CD14-positive monocyte (primary cell): Measurements from ENCODE around the gene GZMB. TPM values are rescaled to one million over a fixed set of nuclear protein-coding genes. Genes with fewer than 3 reads are reported as not detected.

Experiments used
- DNase-seq, 3 donors: peaks; one replicate each; pipeline ENCODE4 v3.0.0-alpha.2; 2011 to 2022
- H2AFZ ChIP-seq: 2 replicates; pipeline ENCODE4 v1.6.0; 2012; ENCODE audit warnings: mild to moderate bottlenecking, low read depth, low read length, inconsistent platforms; ENCODE audit not compliant: insufficient read depth, poor library complexity, severe bottlenecking
- H3K27ac ChIP-seq, 2 donors: 1 replicate in 1 of 2; 2 replicates in 1 of 2; pipeline ENCODE4 v1.5.1; 2012 to 2013; ENCODE audit warnings: low read length in 2 of 2, control low read depth in 1 of 2, inconsistent platforms in 1 of 2, low read depth in 1 of 2, mild to moderate bottlenecking in 1 of 2
- H3K27me3 ChIP-seq, 2 donors: one replicate each; pipeline versions ENCODE4 v1.6.0 to v1.6.1; 2011 to 2013; ENCODE audit warnings: low read length in 2 of 2; ENCODE audit not compliant: control insufficient read depth in 2 of 2, insufficient read depth in 2 of 2
- H3K36me3 ChIP-seq, 2 donors: replicated peaks in 1 of 2; 1 replicate in 1 of 2; 2 replicates in 1 of 2; pipeline versions ENCODE4 v1.5.1 to v1.6.1; 2012 to 2013; ENCODE audit warnings: low read length in 2 of 2, control low read depth in 1 of 2, inconsistent platforms in 1 of 2, mild to moderate bottlenecking in 1 of 2; ENCODE audit not compliant: insufficient read depth in 2 of 2, control insufficient read depth in 1 of 2
- H3K4me1 ChIP-seq, 2 donors: 1 replicate in 1 of 2; 2 replicates in 1 of 2; pipeline versions ENCODE4 v1.5.1 to v1.6.1; 2012 to 2013; ENCODE audit warnings: low read length in 2 of 2, control low read depth in 1 of 2, inconsistent platforms in 1 of 2, mild to moderate bottlenecking in 1 of 2, moderate library complexity in 1 of 2; ENCODE audit not compliant: insufficient read depth in 2 of 2, control insufficient read depth in 1 of 2
- H3K4me2 ChIP-seq: replicated peaks from 2 replicates; pipeline ENCODE3; 2012; ENCODE audit warnings: low read length, moderate library complexity, mild to moderate bottlenecking; ENCODE audit not compliant: poor library complexity, severe bottlenecking; ENCODE audit errors: extremely low read depth
- H3K4me3 ChIP-seq, 3 experiments: fragments of 200-600 bp in 1 of 3; sonication (generic) in 1 of 3; replicated peaks in 1 of 3; 1 replicate in 2 of 3; 2 replicates in 1 of 3; pipeline ENCODE4 v1.5.1; 2011 to 2013; ENCODE audit warnings: low read length in 3 of 3, mild to moderate bottlenecking in 3 of 3, control low read depth in 2 of 3, low read depth in 2 of 3, inconsistent platforms in 1 of 3, moderate library complexity in 1 of 3
- H3K79me2 ChIP-seq: 2 replicates; pipeline ENCODE4 v1.6.0; 2012; ENCODE audit warnings: mild to moderate bottlenecking, control low read depth, inconsistent platforms, low read length, moderate library complexity; ENCODE audit not compliant: insufficient read depth
- H3K9ac ChIP-seq: 2 replicates; pipeline ENCODE4 v1.6.0; 2017; ENCODE audit warnings: low read length, mild to moderate bottlenecking; ENCODE audit not compliant: insufficient read depth, poor library complexity, severe bottlenecking
- H3K9me3 ChIP-seq, 2 donors: replicated peaks in 1 of 2; 1 replicate in 1 of 2; 2 replicates in 1 of 2; pipeline versions ENCODE4 v1.5.1 to v1.6.1; 2012 to 2013; ENCODE audit warnings: low read length in 2 of 2, control low read depth in 1 of 2; ENCODE audit not compliant: control insufficient read depth in 1 of 2, insufficient read depth in 1 of 2
- H4K20me1 ChIP-seq: 2 replicates; pipeline ENCODE4 v1.6.0; 2012; ENCODE audit warnings: mild to moderate bottlenecking, low read length, control low read depth, moderate library complexity; ENCODE audit not compliant: insufficient read depth
- H3K27ac Mint-ChIP-seq, 7 donors: one replicate each; pipeline ENCODE4 v1.8.0; 2020; ENCODE audit warnings: mild to moderate bottlenecking in 7 of 7, mixed read lengths in 7 of 7, moderate library complexity in 6 of 7, inconsistent platforms in 2 of 7
- H3K27me3 Mint-ChIP-seq, 3 donors: one replicate each; pipeline ENCODE4 v1.8.0; 2021 to 2022; ENCODE audit warnings: low read depth in 3 of 3, mild to moderate bottlenecking in 3 of 3, mixed read lengths in 3 of 3, moderate library complexity in 3 of 3, inconsistent platforms in 1 of 3
- H3K36me3 Mint-ChIP-seq, 2 donors: one replicate each; pipeline ENCODE4 v1.8.0; 2020; ENCODE audit warnings: mixed read lengths in 2 of 2, inconsistent platforms in 1 of 2, mild to moderate bottlenecking in 1 of 2
- H3K4me1 Mint-ChIP-seq: one replicate; pipeline ENCODE4 v1.8.0; 2020; ENCODE audit warnings: mild to moderate bottlenecking, mixed read lengths
- H3K4me3 Mint-ChIP-seq, 2 donors: one replicate each; pipeline ENCODE4 v1.8.0; 2020; ENCODE audit warnings: mild to moderate bottlenecking in 2 of 2, mixed read lengths in 2 of 2, moderate library complexity in 1 of 2
- H3K9me3 Mint-ChIP-seq, 7 donors: one replicate each; pipeline ENCODE4 v1.8.0; 2020 to 2022; ENCODE audit warnings: mixed read lengths in 7 of 7, mild to moderate bottlenecking in 6 of 7, moderate library complexity in 6 of 7, inconsistent platforms in 2 of 7
- WGBS: methylation state at CpG from one replicate; pipeline ENCODE4 v1.1.5; 2013; ENCODE audit warnings: missing lambda C conversion rate; ENCODE audit not compliant: insufficient coverage; 5-methylcytosine and 5-hydroxymethylcytosine counted together
- intact Hi-C, 2 donors: fragments of 100-400 bp; cut with micrococcal nuclease; formaldehyde crosslinking; loops; one replicate each; pipeline versions ENCODE4 v1.15.0 to v1.15.1; 2023
- polyA plus RNA-seq, 3 donors: library from polyadenylated mRNA; depleted of rRNA in 1 of 3; unstranded in 2 of 3; stranded (reverse) in 1 of 3; fragments of 300-500 nt in 2 of 3; fragments of >200 nt in 1 of 3; fragmentation: Illumina TruSeq in 2 of 3; gene quantifications; 1 replicate in 2 of 3; 2 replicates in 1 of 3; pipeline ENCODE4 v1.2.3, GENCODE V29; 2012 to 2021
- TF ChIP-seq, protein P1 (sequence below): fragments of 200-600 bp; IDR thresholded peaks from one replicate; pipeline ENCODE4 v1.8.0; 2022; ENCODE audit warnings: antibody characterized with exemption, mild to moderate bottlenecking

GZMB gene
- polyA plus RNA-seq, 3 donors = 1.0 to 1.3 TPM; not detected in 1

DNA sequence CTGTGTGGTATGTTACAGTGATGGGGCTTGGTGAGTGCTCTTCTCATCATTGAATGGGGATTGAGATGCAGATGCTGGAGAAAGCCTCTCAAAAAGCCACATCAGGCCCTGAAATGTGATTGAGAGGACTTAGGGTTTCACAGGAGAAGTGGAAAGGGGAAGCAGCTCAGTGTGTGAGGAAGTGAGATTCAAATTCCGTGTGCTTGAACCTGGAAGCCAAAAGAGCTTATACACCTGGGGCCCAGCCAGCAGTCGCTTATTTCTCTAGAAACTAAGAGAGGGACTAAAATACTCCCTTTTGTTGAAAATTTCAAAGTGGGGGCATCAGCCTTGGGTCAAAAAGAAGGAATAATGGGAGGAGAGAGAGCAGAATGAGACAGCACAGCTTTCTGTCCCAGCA lies 39.1 kb upstream of the GZMB start:
- H2AFZ ChIP-seq = no peak overlapping the region

DNA sequence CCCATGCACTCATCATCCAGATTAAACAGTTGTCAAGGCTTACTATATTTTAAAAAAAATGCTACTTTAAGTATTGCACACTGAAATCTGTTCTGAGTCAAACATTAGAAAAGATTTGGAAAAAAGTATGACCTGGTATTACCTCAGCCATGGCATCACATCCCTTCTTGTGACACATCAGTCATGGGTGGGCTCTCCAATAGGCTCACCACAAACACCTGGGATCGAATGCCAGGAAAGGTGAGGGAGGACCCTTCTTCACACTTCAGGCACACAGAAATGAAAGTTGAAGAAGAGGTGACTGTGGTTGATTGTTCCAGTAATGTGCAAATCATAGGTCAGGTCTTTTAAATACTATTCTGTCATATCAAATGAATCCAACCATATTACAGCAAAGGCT lies 36.6 kb upstream of the GZMB start:
- intact Hi-C loops = no loop called here
- Mint-ChIP-seq H3K36me3 (no peaks in the 10 kb centered on the region), H3K9me3 (peaks cover 0 to 2% (median 0%) of the 10 kb centered on the region in 7 donors), H3K27ac (no peak overlapping the region), H3K27me3 (peaks cover 0 to 10% (median 3%) of the 10 kb centered on the region in 3 donors), H3K4me3 (no peak overlapping the region), H3K4me1 (peaks cover 27% of the 10 kb centered on the region)
- H3K27ac ChIP-seq = no peak overlapping the region
- H3K36me3 ChIP-seq = no peaks in the 10 kb centered on the region
- H3K9me3 ChIP-seq = no peaks in the 10 kb centered on the region
- TF ChIP-seq, protein P1, sequence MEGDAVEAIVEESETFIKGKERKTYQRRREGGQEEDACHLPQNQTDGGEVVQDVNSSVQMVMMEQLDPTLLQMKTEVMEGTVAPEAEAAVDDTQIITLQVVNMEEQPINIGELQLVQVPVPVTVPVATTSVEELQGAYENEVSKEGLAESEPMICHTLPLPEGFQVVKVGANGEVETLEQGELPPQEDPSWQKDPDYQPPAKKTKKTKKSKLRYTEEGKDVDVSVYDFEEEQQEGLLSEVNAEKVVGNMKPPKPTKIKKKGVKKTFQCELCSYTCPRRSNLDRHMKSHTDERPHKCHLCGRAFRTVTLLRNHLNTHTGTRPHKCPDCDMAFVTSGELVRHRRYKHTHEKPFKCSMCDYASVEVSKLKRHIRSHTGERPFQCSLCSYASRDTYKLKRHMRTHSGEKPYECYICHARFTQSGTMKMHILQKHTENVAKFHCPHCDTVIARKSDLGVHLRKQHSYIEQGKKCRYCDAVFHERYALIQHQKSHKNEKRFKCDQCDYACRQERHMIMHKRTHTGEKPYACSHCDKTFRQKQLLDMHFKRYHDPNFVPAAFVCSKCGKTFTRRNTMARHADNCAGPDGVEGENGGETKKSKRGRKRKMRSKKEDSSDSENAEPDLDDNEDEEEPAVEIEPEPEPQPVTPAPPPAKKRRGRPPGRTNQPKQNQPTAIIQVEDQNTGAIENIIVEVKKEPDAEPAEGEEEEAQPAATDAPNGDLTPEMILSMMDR = no peak
- no peak overlapping the region for H2AFZ ChIP-seq
- no CpG with 5 or more reads among the region's 1 CpG for WGBS
- H3K27me3 ChIP-seq = no peaks in the 10 kb centered on the region
- DNase-seq = no peak
- no peak overlapping the region for H3K9ac ChIP-seq
- no peak overlapping the region for H3K4me3 ChIP-seq
- no peaks in the 10 kb centered on the region for H3K79me2 ChIP-seq
- no peaks in the 10 kb centered on the region for H4K20me1 ChIP-seq
- no peak overlapping the region for H3K4me2 ChIP-seq
- H3K4me1 ChIP-seq = peaks cover 27 to 28% of the 10 kb centered on the region in 2 donors

More for the DNA sequence above, 39.1 kb upstream of the GZMB start:
- Histone ChIP-seq H3K4me2 (peak overlapping the region; percentile 63), H4K20me1 (no peaks in the 10 kb centered on the region), H3K4me3 (peak overlapping the region in 2 of 3 experiments; percentile 25 to 50), H3K9me3 (no peaks in the 10 kb centered on the region), H3K36me3 (no peaks in the 10 kb centered on the region), H3K9ac (no peak overlapping the region), H3K27me3 (no peaks in the 10 kb centered on the region), H3K79me2 (no peaks in the 10 kb centered on the region), H3K4me1 (peaks cover 24% of the 10 kb centered on the region in 2 donors), H3K27ac (peak overlapping the region in 1 of 2 donors; percentile 30)
- no peaks in the 10 kb centered on the region for H3K36me3 Mint-ChIP-seq
- H3K4me1 Mint-ChIP-seq = peaks cover 23% of the 10 kb centered on the region
- DNase-seq = peak; percentile 45 to 70 (median 69)
- peak overlapping the region; percentile 51 to 85 for H3K4me3 Mint-ChIP-seq
- H3K27me3 Mint-ChIP-seq = peaks cover 0 to 6% (median 1%) of the 10 kb centered on the region in 3 donors
- peak overlapping the region; percentile 15 to 85 (median 78) for H3K27ac Mint-ChIP-seq
- TF ChIP-seq, protein P1 = no peak
- no CpG with 5 or more reads among the region's 2 CpGs for WGBS
- peaks cover 0 to 2% (median 0%) of the 10 kb centered on the region in 7 donors for H3K9me3 Mint-ChIP-seq
- intact Hi-C loops = no loop called here
